GM12891 (cell line): ENCODE measurements around the gene CAP2.

ENCODE experiments used
- POLR2A ChIP-seq: IDR thresholded peaks from 2 replicates; pipeline ENCODE4 v1.6.1; 2011; ENCODE audit warnings: low read depth, low read length, control low read depth
- POLR2AphosphoS5 ChIP-seq: IDR thresholded peaks from 2 replicates; pipeline ENCODE4 v1.6.1; 2011; ENCODE audit warnings: low read depth, low read length, control low read depth
- SPI1 ChIP-seq: IDR thresholded peaks from 2 replicates; pipeline ENCODE4 v1.6.1; 2011; ENCODE audit warnings: low read depth, low read length, control low read depth
- TAF1 ChIP-seq: IDR thresholded peaks from 2 replicates; pipeline ENCODE4 v1.6.1; 2011; ENCODE audit warnings: low read depth, low read length, control low read depth

DNA sequence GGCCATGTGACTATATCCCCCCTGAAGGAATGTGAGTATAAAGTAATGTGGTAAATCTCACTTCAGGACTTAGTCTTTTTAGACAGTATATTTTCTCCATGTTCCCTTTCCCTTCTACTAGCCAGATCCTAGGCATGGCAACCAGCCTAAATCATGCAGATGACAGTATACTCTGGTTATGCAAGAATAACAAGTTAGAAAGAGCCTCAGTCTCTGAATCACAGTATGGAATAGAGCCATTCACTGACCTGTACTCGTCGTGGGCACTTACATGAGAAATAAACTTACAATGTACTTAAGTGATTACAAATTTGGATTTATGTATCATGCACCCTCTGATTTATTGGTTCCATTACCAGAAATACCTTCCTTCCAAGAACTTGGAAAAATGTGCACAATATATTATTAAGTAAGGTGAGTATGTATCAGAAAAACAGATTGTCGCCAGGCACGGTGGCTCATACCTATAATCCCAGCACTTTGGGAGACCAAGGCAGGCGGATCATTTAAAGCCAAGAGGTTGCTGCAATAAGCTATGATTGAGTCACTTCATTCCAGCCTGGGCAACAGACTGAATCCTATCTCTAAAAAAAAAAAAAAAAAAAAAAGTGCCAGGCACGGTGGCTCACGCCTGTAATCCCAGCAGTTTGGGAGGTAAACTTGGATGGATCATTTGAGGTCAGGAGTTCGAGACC lies 181.6 kb downstream of the CAP2 start:
- TF ChIP-seq POLR2A (no peak), POLR2AphosphoS5 (no peak), TAF1 (no peak), SPI1 (no peak)
